ENCODE results near the gene PLB1.
"Not testable (repeated sequence)": the region's sequence is repeated elsewhere in the genome, so short reads cannot be mapped to it uniquely, and the experiment has no call there.

The PLB1 gene

DNA sequence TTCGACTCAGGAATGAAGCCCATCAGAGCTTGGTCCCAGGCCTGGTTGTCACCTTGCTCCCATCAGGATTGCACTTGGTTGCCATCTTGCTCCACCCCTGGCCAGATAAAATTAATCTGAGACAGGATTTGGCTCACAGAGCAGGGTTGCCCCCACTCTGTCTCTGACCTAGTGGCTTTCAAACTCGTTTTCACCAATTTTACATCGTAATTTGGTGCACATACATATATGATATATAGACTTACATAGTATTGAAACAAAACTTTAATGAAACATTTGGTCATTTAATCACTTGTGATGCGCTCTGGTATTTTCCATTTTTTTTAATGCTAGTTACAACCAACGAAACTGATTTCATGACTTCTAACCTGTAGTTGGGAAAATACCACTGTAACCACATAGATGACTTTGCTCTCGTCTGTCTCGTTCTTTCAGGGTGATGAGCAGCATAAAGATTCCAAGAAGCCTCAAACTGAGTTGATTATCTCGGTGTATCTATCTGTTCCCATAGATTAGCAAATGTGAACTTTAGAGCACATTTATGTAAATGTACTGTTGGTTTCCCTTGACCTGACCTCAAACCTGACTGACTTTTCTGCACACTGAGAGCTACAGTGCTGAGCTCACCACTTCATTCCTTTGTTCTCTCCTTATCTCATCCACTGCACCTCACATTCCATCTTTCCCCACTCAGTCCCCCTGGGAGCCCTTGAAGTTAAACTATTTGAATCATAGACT, 30.5 kb upstream of the PLB1 start:
- DNase-seq = no peak

DNA sequence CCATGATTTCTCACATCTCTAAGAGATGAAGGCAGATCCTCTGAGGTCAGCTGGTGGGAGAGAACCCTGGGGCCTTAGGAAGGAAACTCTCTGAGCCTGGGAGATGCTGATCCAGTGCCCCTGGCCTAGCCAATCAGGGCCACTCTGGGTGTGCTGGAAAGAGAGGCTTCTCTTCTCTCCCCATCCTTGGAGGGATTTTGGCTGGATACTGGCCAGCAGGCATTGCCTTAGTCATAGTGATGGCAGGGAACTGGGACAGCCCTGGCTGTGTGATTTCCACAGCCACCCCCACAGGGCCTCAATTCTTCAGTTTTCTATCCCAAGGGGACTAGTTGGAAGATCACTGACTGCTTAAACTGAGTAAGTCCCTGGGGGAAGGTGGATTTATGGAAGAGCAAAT, 26.6 kb upstream of the PLB1 start:
- no peak for DNase-seq

DNA sequence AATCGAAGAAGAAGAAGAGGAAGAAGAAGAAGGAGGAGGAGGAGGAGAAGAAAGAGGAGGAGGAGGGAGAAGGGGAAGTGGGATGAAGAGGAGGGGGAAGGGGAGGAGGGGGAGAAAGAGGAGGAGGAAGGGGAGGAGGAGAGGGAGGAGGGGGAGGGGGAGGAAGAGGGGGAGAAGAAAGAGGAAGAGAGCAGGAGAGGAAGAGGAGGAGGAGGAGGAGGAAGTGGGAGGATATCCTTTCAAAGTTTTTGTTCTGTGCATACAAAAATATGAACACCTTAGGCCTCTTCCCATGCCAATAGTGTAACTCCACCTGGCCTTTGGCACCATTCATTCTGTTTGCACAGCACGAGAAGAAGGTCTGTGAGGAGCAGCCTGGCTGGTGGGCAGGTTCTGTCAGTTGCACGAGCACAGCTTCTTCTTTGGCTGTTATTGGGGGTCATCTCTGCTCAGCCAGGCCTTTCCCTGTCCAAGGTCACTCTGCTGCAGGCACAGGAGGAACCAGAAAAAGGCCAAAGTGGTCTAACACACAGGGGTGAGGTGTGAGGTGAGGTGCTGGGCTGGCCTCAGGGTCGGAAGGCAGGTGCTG, 25.8 kb upstream of the PLB1 start:
- DNase-seq = no peak

DNA sequence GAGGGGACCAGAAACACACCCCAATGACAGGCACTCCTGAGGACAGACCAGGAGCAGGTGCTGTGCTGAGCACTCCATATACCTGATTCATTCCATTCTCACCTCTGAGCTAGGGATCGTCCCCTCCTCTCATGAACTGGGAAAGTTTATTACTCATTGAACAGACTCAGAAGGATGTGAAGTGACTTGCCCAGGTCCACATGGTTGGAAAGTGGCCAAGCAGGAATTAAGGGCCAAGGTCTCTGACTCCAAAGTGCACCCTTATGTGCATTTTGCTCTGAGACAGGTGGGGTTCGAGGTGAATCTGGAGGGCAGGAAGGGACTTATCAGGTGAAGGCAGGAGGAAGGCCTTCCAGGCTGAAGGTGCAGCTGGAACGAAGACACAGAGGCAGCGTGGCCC, 25.1 kb upstream of the PLB1 start:
- DNase-seq = no peak

DNA sequence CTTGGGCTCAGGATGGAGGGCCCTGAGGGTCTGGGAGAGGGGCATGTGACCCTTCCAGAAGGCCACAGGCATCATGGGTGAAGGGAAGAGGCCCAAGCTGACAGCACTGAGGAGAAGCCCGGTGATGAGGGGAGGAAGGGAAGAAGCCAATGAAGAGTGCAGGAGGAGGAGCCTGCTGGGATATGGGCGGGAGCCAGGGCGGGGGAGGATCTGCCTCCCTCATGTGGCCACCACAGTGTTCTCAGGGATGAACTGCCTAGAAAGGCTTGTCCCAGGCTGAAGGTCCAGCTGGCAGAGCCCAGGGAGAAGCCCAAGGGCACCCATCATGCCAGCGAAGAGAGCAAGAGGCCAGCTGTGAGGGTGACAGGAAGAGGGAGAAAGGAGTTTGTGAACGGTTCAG, 24.6 kb upstream of the PLB1 start:
- DNase-seq = no peak

DNA sequence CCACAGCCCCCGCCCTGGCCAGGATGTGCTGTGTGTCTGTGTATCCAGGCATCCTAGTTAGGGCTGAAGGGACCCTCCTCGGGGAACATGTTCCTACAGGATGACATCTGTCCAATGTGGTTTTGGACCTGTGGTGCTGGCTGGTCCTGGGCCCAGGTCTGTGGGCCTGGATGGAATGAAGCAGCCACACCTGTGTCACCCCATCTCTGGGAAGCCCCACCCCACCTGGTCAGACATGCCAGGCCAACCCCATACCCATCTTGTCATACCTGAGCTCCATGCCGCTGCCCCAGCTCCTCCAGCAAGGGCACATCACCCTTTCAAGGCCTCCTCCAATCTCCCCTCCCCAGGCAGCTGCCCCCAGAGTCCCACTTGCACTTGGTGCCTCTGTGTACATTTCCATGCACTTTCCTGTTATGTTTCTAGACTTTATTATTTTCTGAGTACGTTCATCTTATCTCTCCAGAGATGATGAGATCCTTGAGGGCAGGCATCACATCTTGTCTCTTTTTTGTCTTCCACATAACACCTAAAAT, 24.1 kb upstream of the PLB1 start:
- DNase-seq = no peak

DNA sequence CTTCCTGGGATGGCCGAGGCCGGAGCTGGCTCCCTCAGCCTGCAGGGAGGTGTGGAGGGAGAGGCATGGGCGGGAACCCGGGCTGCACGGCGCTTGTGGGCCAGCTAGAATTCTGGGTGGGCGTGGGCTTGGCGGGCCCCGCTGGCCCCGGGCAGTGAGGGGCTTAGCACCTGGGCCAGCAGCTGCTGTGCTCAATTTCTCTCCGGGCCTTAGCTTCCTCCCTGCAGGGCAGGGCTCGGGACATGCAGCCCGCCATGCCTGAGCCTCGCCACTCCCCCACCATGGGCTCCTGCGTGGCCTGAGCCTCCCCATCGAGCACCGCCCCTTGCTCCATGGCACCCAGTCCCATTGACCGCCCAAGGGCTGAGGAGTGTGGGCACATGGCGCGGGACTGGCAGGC, 23.2 kb upstream of the PLB1 start:
- DNase-seq = not testable (repeated sequence)

DNA sequence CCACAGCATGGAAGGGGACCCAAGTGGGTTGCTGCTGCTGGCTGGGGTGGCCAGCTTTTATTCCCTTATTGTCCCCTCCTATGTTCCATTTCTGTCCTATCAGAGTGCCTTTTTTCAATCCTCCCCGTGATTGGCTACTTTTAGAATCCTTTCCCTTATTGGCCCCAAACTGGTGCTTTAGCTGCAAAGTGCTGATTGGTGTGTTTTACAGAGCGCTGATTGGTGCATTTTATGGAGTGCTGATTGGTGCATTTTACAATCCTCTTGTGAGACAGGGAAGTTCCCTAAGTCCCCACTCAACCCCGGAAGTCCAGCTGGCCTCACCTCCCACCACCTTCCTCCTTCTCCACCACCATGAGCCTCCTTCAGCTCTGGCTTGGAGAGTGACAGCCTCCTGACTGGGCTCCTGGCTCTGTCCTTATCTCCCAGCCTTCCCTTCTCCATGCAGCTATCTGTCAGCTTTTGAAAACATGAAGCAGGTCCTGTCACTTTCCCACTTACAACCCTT, 20.7 kb upstream of the PLB1 start:
- no peak for DNase-seq

DNA sequence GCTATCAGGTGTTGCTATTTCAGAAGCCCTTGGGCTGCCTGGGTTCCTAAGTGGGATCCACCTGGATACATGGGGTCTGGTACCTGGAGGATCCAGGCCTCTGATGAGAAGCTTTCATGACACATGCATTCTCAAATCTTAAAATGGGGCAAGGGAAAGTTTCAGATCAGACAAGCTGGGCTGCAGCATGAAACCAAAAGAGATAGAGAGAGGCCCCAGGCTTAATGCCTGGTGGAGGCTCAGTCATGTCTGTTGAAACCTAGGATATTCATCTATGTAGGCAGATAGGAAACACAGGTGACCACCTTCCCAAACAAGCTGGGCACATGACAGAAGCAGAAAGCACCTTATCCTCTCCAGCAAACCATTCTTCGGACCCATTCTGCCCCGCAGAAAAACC, 18.8 kb upstream of the PLB1 start:
- DNase-seq = no peak

DNA sequence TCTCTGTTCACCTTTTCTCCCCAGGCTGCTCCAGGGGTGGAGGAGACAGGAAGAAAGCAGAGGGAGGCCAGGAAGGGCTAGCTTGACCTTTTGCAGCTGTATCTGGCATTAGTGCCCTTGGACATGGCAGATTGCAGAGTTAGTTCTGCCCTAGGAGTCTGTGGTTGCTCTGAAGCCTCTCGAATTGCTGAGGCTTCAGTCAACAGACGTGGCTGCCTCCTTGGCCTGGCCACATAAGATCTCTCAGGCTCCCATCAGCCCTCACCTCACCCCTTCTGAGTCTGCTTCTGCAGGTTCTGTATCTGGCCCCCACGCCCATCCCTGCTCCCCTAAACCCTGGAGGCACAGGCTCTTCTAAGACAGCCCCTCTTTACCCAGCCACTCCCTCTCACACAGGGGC, 18.2 kb upstream of the PLB1 start:
- no peak for DNase-seq

DNA sequence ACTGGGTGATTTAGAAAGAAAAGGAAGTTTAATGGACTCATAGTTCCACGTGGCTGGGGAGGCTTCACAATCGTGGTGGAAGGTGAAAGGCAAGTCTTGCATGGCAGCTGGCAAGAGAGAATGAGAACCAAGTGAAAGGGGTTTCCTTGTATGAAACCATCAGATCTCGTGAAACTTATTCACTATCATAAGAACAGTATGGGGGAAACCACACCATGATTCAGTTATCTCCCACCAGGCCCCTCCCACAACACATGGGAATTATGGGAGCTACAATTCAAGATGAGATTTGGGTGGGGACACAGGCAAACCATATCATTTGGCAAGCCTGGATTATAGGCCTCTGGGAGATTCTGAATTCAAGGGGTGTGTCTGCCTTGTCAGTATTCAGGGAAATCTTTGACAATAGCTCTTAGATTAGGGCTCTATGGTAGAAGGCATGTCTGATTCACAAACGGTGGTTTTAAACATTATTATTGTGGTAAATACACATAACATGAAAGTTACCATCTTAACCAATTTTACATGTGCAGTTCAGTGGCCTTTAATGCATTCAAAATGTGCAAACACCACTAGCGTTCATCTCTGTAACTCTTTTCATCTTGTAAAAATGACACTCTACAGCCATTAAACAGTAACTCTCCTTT, 15.3 kb upstream of the PLB1 start:
- DNase-seq = no peak

DNA sequence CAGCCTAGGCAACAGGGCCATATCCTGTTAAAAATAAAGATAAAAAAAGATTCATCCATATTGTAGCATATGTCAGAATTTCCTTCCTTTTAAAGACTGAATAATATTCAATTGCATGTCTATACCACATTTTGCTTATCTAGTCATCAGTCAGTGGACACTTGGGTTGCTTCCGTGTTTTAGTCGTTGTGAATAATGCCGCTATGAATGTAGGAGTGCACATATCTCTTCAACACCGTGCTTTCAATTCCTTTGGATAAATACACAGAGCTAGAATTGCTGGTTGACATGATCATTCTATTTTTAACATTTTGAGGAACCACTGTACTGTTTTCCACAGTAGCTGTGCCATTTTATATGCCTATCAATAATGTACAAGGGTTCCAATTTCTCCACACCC, 14.0 kb upstream of the PLB1 start:
- no peak for DNase-seq

DNA sequence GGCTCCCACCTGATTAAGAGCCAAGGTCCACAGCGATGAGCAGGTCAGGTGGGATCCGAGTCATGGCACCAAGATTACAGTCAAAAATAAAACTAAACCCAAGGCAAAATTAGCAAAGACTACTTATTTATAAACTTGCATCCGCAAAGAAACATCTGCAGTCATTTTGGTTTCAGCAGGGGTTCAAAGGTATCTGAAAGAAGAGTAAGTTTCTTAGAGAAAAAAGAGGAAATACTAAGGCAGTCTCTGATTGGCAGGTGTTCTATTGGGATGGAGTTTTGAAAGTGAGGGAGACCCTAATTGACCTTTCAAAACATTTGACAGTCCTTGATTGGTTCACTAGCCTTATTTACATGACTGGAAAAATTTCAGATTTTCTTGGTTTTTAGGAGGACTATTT, 11.0 kb upstream of the PLB1 start:
- DNase-seq = no peak

DNA sequence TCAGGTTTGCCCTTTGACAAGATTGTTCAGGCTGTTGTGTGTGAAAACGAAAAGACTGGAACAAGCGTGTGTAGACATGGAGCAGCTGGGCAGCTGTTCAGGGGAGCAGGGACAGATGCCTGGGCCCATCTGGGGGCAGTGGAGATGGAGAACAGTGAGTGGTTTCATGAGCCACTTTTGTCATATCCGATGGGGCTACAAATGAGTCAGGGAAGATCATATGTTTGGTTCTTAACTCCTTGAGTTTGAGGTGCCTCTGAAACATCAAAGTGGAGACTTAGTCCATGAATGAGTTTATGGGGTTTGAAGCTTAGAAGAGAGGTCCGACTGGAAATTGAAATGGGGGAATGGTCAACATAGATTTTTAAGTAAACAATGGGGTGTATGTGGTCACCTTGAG, 9.3 kb upstream of the PLB1 start:
- DNase-seq = no peak

DNA sequence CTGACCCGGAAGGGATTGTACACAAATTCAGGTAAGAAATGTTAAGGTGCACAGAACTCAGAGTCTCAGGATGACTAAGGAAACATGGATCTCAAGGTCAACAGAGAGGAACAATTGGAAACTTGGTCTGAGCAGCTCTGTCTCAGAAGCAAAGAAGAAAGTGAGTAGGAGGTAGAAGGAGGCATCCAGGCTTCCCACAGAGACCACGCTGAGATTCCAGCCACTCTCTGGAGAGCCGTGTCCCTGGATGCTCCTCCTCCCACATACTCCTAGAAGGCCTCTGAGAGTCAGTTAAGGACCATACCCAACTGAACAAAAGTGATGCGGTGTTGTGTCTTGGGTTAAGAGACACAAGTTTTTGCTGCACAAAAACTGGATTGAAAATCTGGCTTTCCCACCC, 8.6 kb upstream of the PLB1 start:
- DNase-seq = no peak

DNA sequence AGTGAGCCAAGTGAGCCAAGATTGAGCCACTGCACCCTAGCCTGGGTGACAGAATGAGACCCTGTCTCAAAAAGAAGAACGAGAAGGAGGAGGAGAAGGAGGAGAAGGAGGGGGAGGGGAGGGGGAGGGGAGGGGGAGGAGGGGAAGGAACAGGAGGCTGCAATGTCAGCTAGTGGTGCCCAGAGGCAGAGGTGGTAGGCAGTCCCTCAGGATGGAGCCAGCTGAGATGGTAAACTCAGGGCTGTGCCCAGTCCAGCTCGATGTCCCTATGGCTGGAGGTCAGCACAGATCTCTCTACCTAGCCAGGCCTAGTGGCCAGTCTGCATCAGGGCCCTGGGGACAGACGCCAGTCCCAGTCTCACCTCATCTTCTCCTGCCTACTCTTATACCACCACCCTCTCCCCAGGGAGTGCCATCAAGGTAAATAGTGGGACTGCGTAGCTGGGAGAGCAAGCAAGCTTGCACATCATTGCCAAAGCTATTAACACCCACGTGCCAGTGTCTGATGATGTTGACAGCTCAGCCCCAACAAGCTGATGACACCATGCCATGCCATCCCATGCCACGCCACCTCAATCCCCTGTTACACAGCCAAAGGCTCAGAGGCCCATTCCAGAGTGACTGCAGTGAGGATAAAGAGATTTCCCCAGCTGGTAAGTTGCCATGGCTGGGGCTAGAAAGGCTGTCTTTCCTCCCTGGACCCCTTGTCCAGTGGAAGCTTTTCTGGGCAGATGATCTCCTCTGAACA, 7.6 kb upstream of the PLB1 start:
- DNase-seq = no peak

DNA sequence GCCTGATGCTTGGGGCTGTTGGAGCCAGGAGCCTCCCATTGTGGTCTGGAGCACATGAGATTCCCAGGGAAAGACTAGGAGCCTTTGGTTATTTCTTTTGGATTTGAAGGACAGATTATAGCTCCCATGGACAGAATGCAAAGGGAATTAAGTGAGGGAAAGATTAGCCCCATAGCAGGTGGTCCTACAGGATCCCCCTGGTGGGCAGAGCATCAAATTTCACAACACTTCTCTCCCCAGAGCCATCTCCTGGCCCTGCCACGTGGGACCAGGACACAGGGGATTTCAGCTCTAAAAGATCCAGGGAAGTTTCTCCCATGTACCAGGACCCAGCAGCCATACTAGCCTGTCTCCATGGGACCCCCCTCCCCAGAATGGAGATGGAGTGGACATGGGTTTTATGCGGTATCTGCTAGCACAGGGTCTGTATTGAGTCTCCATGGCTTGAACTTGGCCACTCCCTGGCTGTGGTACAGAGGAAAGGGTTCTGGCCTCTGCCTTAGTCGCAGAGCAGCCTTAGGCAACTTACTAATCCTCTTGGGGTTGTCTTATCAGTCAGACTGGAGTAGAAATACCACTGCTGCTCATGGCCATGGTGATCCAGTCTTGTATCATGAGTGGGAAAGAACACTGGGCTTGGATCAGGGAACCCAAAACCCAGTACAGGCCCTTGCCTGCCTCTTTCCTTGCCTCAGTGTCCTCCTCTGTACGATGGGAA, 6.8 kb upstream of the PLB1 start:
- no peak for DNase-seq

DNA sequence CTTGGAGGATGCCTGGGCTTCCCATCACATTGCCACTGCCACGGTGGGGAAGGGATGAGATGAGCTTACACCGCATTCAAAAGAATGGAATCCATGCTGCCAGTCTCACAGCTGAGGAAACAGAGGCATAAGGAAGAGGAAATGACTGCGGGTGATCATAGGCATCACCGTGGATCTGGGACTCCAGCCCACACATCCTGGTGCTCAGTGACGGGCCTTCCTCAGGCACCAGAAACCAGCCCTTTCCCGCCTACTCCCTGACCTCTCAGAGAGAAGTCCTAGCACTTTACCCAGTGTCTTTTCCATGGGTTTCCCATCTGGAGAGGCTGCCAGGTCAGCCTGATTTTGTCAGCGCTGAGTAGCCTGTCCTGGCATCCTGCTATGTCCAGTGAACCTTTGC, 5.3 kb upstream of the PLB1 start:
- no peak for DNase-seq

DNA sequence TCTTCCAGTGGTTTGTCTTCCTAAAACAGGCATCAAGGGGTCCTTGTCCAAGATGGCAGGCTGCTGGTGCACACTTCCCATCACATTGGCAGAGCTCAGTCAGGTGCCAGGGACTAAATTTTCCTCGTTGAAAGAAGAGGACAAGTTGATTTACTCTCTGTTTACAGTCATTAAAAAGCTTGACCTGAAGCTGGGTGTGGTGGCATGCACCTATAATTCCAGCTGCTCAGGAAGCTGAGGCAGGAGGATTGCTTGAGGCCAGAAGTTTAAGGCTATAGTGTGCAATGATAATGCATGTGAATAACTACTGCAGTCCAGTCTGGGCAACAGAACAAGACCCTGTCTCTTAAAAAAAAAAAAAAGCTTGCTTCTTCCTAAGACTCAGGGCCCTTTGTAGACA, 3.6 kb upstream of the PLB1 start:
- no peak for DNase-seq

DNA sequence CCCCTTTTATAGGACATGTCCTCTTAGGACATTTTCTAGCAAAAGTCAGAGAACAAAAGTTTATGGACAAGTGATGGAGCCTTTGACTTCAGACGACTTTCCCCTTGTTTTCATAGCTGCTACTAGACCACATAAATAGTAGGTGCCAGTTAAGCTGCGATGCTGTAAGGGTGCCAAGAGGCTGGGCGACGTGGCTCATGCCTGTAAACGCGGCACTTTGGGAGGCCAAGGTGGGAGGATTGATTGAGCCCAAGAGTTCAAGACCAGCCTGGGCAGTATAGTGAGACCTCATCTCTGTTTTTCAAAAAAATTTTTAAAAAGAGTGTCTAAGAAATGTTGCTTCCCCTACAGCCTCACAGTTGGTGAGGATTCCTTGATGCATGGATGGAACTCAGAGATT, 2.2 kb upstream of the PLB1 start:
- DNase-seq = no peak

DNA sequence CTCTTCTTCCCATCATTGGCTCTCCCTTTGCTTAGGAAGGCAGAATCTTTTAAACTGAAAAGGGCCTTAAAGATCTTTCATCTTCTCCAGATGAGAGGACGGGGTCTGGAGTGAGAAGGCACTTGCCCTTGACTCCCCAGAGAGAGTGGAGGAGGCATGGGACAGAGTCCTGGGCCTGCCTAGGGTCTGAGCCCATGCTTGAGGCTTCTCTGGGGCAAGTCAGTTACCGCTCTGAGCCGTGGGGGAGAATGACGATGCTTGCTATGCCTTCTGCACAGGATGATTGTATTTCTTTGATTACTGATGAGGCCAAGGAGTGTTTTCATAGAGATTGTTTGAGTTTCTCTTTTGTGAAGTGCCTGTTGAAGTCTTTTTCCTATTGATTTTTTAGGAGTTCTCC, 921 bp downstream of the PLB1 start:
- DNase-seq = no peak

DNA sequence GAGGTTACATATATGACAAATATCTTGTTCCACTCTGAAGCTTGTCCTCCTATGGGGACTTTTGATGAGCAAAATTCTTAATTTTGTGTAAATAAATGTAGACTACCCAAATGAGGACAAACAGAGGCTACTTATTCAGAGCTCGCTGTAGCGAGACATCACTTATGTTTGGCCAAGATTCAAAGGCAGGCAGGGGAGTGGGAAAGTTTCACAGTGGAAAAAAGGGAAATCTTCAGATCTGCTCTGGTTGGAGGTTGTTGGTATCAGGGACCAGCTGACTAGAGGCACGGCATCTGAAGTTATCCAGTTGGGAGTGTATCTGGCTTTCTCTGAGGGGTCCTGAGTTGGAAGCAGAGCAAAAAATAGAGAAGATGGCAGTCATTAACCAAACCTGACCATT, 1.3 kb downstream of the PLB1 start:
- no peak for DNase-seq

DNA sequence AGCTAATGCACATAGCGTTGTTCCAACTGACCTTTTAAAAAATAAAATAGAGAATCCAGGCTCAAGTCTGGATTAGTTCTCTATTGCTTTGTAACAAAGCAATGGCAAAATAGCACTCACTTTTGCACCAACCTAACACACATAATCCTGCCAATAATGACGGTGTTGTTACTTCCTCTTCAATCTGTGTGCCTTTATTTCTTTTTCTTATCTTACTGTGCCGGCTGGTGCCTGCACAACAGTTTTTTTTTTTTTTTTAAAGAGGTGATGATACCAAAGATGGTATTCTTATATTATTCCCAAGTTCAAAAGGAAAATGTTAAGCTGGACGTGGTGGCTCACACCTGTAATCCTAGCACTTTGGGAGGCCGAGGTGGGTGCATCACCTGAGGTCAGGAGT, 3.4 kb downstream of the PLB1 start:
- no peak for DNase-seq
